Erythroblast (primary cell): Measurements from ENCODE around the gene MKLN1.

ENCODE experiments used
- GATA1 ChIP-seq: IDR thresholded peaks from 2 replicates; pipeline ENCODE4 v1.6.1; 2011; ENCODE audit warnings: low read depth, mild to moderate bottlenecking, control low read depth, low read length, moderate library complexity
- POLR2A ChIP-seq: IDR thresholded peaks from 2 replicates; pipeline ENCODE4 v1.6.1; 2011; ENCODE audit warnings: mild to moderate bottlenecking, low read length

DNA sequence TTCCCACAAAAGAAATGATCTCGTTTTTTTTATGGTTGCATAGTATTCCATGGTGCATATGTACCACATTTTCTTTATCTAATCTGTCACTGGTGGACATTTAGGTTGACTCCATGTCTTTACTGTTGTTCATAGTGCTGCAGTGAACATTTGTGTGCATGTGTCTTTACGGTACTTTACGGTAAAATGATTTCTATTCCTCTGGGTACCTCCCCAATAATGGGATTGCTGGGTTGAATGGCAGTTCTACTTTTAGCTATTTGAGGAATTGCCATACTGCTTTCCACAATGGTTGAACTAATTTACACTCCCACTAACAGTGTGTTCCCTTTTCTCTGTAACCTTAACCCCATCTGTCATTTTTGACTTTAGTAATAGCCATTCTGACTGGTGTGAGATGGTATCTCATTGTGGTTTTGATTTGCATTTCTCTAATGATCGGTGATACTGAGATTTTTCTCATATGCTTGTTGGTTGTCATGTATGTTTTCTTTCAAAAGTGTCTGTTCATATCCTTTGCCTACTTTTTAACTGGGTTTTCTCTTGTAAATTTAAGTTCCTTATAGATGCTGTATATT lies 37.2 kb downstream of the MKLN1 start:
- TF ChIP-seq POLR2A = no peak
- no peak for TF ChIP-seq GATA1
